CD4-positive, alpha-beta T cell (primary cell): ENCODE measurements around the gene IQSEC3. TPM values are rescaled to one million over a fixed set of nuclear protein-coding genes. Genes with fewer than 3 reads are reported as not detected.

Experiments used
- ATAC-seq: fragments of 200-7000 bp; cut with Tn5 transposase; one replicate; pipeline ENCODE4 v1.10.0; 2022; ENCODE audit warnings: mild to moderate bottlenecking; ENCODE audit not compliant: poor library complexity
- CTCF ChIA-PET: fragments of 350-600 bp; sonication (Branson Sonifier 250); formaldehyde crosslinking; loops from one replicate; lab custom pipeline; 2021; ENCODE audit warnings: antibody characterized with exemption, inconsistent platforms; lab: Charles Lee
- POLR2A ChIA-PET: fragments of 350-600 bp; sonication (Branson Sonifier 250); formaldehyde crosslinking; loops from one replicate; lab custom pipeline; 2021; ENCODE audit warnings: antibody characterized with exemption, inconsistent platforms; lab: Charles Lee
- DNase-seq, 14 experiments: peaks; one replicate each; pipeline ENCODE4 v3.0.0-alpha.2; 2013 to 2020; ENCODE audit warnings: mixed read lengths in 2 of 14
- H3K27ac ChIP-seq, 2 donors: one replicate each; pipeline versions ENCODE4 v1.5.1 to v1.7.0; 2013; ENCODE audit warnings: low read length in 2 of 2, low read depth in 1 of 2, mild to moderate bottlenecking in 1 of 2
- H3K27me3 ChIP-seq, 2 experiments: 1 replicate in 1 of 2; 2 replicates in 1 of 2; pipeline versions ENCODE4 v1.6.1 to v1.7.0; 2013; ENCODE audit warnings: low read length in 2 of 2, control low read depth in 1 of 2, mild to moderate bottlenecking in 1 of 2, moderate library complexity in 1 of 2; ENCODE audit not compliant: insufficient read depth in 2 of 2, control insufficient read depth in 1 of 2
- H3K36me3 ChIP-seq: one replicate; pipeline ENCODE4 v1.6.1; 2013; ENCODE audit warnings: low read length, control low read depth; ENCODE audit not compliant: insufficient read depth
- H3K4me1 ChIP-seq: one replicate; pipeline ENCODE4 v1.6.1; 2013; ENCODE audit warnings: low read length, control low read depth; ENCODE audit not compliant: insufficient read depth
- H3K4me3 ChIP-seq: one replicate; pipeline ENCODE4 v1.5.1; 2013; ENCODE audit warnings: mild to moderate bottlenecking, low read length, moderate library complexity
- H3K9me3 ChIP-seq, 2 experiments: 1 replicate in 1 of 2; 2 replicates in 1 of 2; pipeline versions ENCODE4 v1.6.1 to v1.7.0; 2013; ENCODE audit warnings: low read length in 2 of 2, mild to moderate bottlenecking in 2 of 2, control low read depth in 1 of 2, moderate library complexity in 1 of 2; ENCODE audit not compliant: control insufficient read depth in 1 of 2, insufficient read depth in 1 of 2
- H3K27ac Mint-ChIP-seq: one replicate; pipeline ENCODE4 v1.8.0; 2020; ENCODE audit warnings: mixed read lengths
- H3K27me3 Mint-ChIP-seq: one replicate; pipeline ENCODE4 v1.8.0; 2021; ENCODE audit warnings: mixed read lengths
- H3K36me3 Mint-ChIP-seq: one replicate; pipeline ENCODE4 v1.8.0; 2021; ENCODE audit warnings: low read depth, mixed read lengths
- H3K4me1 Mint-ChIP-seq: one replicate; pipeline ENCODE4 v1.8.0; 2021; ENCODE audit warnings: low read depth, mixed read lengths
- H3K4me3 Mint-ChIP-seq: one replicate; pipeline ENCODE4 v1.8.0; 2020; ENCODE audit warnings: mild to moderate bottlenecking, mixed read lengths
- H3K9me3 Mint-ChIP-seq: one replicate; pipeline ENCODE4 v1.8.0; 2020; ENCODE audit warnings: mixed read lengths
- CTCF ChIP-seq: fragments of 200-600 bp; IDR thresholded peaks from one replicate; pipeline ENCODE4 v1.8.0; 2022; ENCODE audit warnings: antibody characterized with exemption, mild to moderate bottlenecking
- intact Hi-C, 2 experiments: fragments of 100-400 bp; cut with DNase I in 1 of 2; cut with micrococcal nuclease in 1 of 2; formaldehyde crosslinking; loops; one replicate each; pipeline versions ENCODE4 v1.15.1 to v1.9.0; 2023 to 2025; cut with DNase I, micrococcal nuclease
- total RNA-seq, 174 experiments: library from RNA in 2 of 174; stranded (reverse) in 2 of 174; gene quantifications; one replicate each; pipeline ENCODE4 v1.2.3 and lab custom pipeline; 2021 to 2026

The IQSEC3 gene
- total RNA-seq, 2 experiments from 2014 or later = 0.19 TPM; not detected in 1

GRCh38 chr12:160858-161257, 94.3 kb downstream of the IQSEC3 start:
- TF ChIP-seq CTCF = no peak
- Mint-ChIP-seq H3K27me3 (peaks cover 15% of the 10 kb centered on the region), H3K4me3 (no peak overlapping the region), H3K27ac (no peak overlapping the region), H3K4me1 (no peaks in the 10 kb centered on the region), H3K36me3 (no peaks in the 10 kb centered on the region), H3K9me3 (no peaks in the 10 kb centered on the region)
- no peak for ATAC-seq
- no peaks in the 10 kb centered on the region for H3K27me3 ChIP-seq
- H3K27ac ChIP-seq = no peak overlapping the region
- ChIA-PET CTCF (no interaction called here), POLR2A (no interaction called here)
- no peaks in the 10 kb centered on the region for H3K4me1 ChIP-seq
- no peaks in the 10 kb centered on the region for H3K36me3 ChIP-seq
- intact Hi-C loops = no loop called here
- DNase-seq = no peak
- no peaks in the 10 kb centered on the region for H3K9me3 ChIP-seq
- H3K4me3 ChIP-seq = no peak overlapping the region

- Mint-ChIP-seq H3K27me3 (peaks cover 20% of the 10 kb centered on the region), H3K4me1 (no peaks in the 10 kb centered on the region), H3K9me3 (no peaks in the 10 kb centered on the region), H3K36me3 (no peaks in the 10 kb centered on the region), H3K4me3 (no peak overlapping the region), H3K27ac (no peak overlapping the region)
- intact Hi-C loops = no loop called here
- ATAC-seq (no peak), DNase-seq (no peak)
- no peaks in the 10 kb centered on the region for H3K36me3 ChIP-seq
- H3K4me3 ChIP-seq = no peak overlapping the region
- no peaks in the 10 kb centered on the region for H3K27me3 ChIP-seq
- TF ChIP-seq CTCF = no peak
- H3K27ac ChIP-seq = no peak overlapping the region
- no peaks in the 10 kb centered on the region for H3K4me1 ChIP-seq
- H3K9me3 ChIP-seq = no peaks in the 10 kb centered on the region
- ChIA-PET CTCF (no interaction called here), POLR2A (no interaction called here)
These were observed 95.3 kb downstream of the IQSEC3 start for GRCh38 chr12:161823-162222.

- ATAC-seq (no peak), DNase-seq (peak in 1 of 14 experiments; percentile 52)
- no peaks in the 10 kb centered on the region for H3K36me3 Mint-ChIP-seq
- Histone ChIP-seq H3K36me3 (no peaks in the 10 kb centered on the region), H3K4me3 (no peak overlapping the region), H3K4me1 (no peaks in the 10 kb centered on the region), H3K9me3 (no peaks in the 10 kb centered on the region), H3K27me3 (no peaks in the 10 kb centered on the region), H3K27ac (no peak overlapping the region)
- POLR2A ChIA-PET = no interaction called here
- H3K4me1 Mint-ChIP-seq = no peaks in the 10 kb centered on the region
- intact Hi-C loops = no loop called here
- CTCF ChIA-PET = no interaction called here
- no peak overlapping the region for H3K27ac Mint-ChIP-seq
- H3K4me3 Mint-ChIP-seq = no peak overlapping the region
- peaks cover 24% of the 10 kb centered on the region for H3K27me3 Mint-ChIP-seq
- no peaks in the 10 kb centered on the region for H3K9me3 Mint-ChIP-seq
- no peak for TF ChIP-seq CTCF
These were observed 96.1 kb downstream of the IQSEC3 start for GRCh38 chr12:162467-163307.
